CD4-positive, CD25-positive, alpha-beta regulatory T cell (primary cell): ENCODE results near the gene PIK3CA. TPM values are rescaled to one million over a fixed set of nuclear protein-coding genes. Genes with fewer than 3 reads are reported as not detected.

Source experiments
- ATAC-seq, 2 donors: fragments of 150-1000 bp; cut with Tn5 transposase; one replicate each; pipeline ENCODE4 v1.10.0; 2021; ENCODE audit warnings: low read depth in 2 of 2, moderate number of reproducible peaks in 2 of 2, moderate library complexity in 1 of 2
- DNase-seq, 3 donors: peaks; one replicate each; pipeline versions ENCODE4 v3.0.0 to v3.0.0-alpha.2; 2012 to 2022; ENCODE audit warnings: mixed read lengths in 1 of 3
- H3K27ac ChIP-seq: one replicate; pipeline ENCODE4 v1.7.0; 2013; ENCODE audit warnings: mild to moderate bottlenecking, low read length; ENCODE audit not compliant: insufficient read depth, poor library complexity, severe bottlenecking
- H3K27me3 ChIP-seq: one replicate; pipeline ENCODE4 v1.7.0; 2013; ENCODE audit warnings: low read length; ENCODE audit not compliant: control insufficient read depth, insufficient read depth
- H3K36me3 ChIP-seq: one replicate; pipeline ENCODE4 v1.7.0; 2013; ENCODE audit warnings: mild to moderate bottlenecking, low read length, moderate library complexity; ENCODE audit not compliant: control insufficient read depth, insufficient read depth
- H3K4me1 ChIP-seq: 2 replicates; pipeline ENCODE4 v1.7.0; 2013; ENCODE audit warnings: mild to moderate bottlenecking, low read length; ENCODE audit not compliant: insufficient read depth, control insufficient read depth, poor library complexity, severe bottlenecking
- H3K4me3 ChIP-seq: one replicate; pipeline ENCODE4 v1.7.0; 2013; ENCODE audit warnings: low read depth, mild to moderate bottlenecking, low read length, moderate library complexity
- H3K9me3 ChIP-seq, 2 experiments: 1 replicate in 1 of 2; 2 replicates in 1 of 2; pipeline ENCODE4 v1.7.0; 2013; ENCODE audit warnings: low read length in 2 of 2, mild to moderate bottlenecking in 1 of 2, moderate library complexity in 1 of 2; ENCODE audit not compliant: control insufficient read depth in 2 of 2
- H3K27ac Mint-ChIP-seq, 3 donors: one replicate each; pipeline ENCODE4 v1.8.0; 2020 to 2022; ENCODE audit warnings: mild to moderate bottlenecking in 3 of 3, mixed read lengths in 3 of 3, moderate library complexity in 2 of 3
- H3K27me3 Mint-ChIP-seq: one replicate; pipeline ENCODE4 v1.8.0; 2022; ENCODE audit warnings: mild to moderate bottlenecking, mixed read lengths
- H3K36me3 Mint-ChIP-seq: one replicate; pipeline ENCODE4 v1.8.0; 2020; ENCODE audit warnings: mixed read lengths
- H3K4me1 Mint-ChIP-seq, 4 donors: one replicate each; pipeline ENCODE4 v1.8.0; 2020 to 2022; ENCODE audit warnings: mixed read lengths in 4 of 4, mild to moderate bottlenecking in 1 of 4
- H3K4me3 Mint-ChIP-seq, 4 donors: one replicate each; pipeline ENCODE4 v1.8.0; 2020 to 2022; ENCODE audit warnings: mild to moderate bottlenecking in 4 of 4, mixed read lengths in 4 of 4, moderate library complexity in 3 of 4
- H3K9me3 Mint-ChIP-seq, 7 donors: one replicate each; pipeline ENCODE4 v1.8.0; 2020 to 2022; ENCODE audit warnings: mixed read lengths in 7 of 7, mild to moderate bottlenecking in 3 of 7, moderate library complexity in 2 of 7
- polyA plus RNA-seq, 4 donors: library from polyadenylated mRNA; unstranded; fragments of 300-500 nt; fragmentation: Illumina TruSeq; gene quantifications; one replicate each; pipeline ENCODE4 v1.2.3, GENCODE V29; 2021
- total RNA-seq: library from RNA; stranded (reverse); gene quantifications from one replicate; pipeline ENCODE4 v1.2.3, GENCODE V29; 2022

The PIK3CA gene
- total and polyA plus RNA-seq, 5 donors from 2014 or later: 15.8 to 38.0 (median 19.6) TPM

GRCh38 chr3:179182902-179183301 is 34.7 kb downstream of the PIK3CA start:
- Histone ChIP-seq H3K4me3 (no peak overlapping the region), H3K9me3 (no peaks in the 10 kb centered on the region), H3K27me3 (no peaks in the 10 kb centered on the region), H3K36me3 (no peaks in the 10 kb centered on the region), H3K4me1 (peaks cover 23% of the 10 kb centered on the region), H3K27ac (no peak overlapping the region)
- Mint-ChIP-seq H3K27me3 (no peaks in the 10 kb centered on the region), H3K27ac (no peak overlapping the region), H3K4me1 (peaks cover 18 to 55% (median 48%) of the 10 kb centered on the region in 4 donors), H3K4me3 (peak overlapping the region in 1 of 4 donors; percentile 2), H3K9me3 (no peaks in the 10 kb centered on the region), H3K36me3 (peaks cover 3% of the 10 kb centered on the region)
- no peak for DNase-seq
- no peak for ATAC-seq

GRCh38 chr3:179184826-179185225 is 36.7 kb downstream of the PIK3CA start:
- Histone ChIP-seq H3K36me3 (no peaks in the 10 kb centered on the region), H3K27me3 (no peaks in the 10 kb centered on the region), H3K9me3 (no peaks in the 10 kb centered on the region), H3K27ac (no peak overlapping the region), H3K4me1 (peaks cover 22% of the 10 kb centered on the region), H3K4me3 (no peak overlapping the region)
- Mint-ChIP-seq H3K27ac (peak overlapping the region in 1 of 3 donors; percentile 39), H3K27me3 (no peaks in the 10 kb centered on the region), H3K9me3 (no peaks in the 10 kb centered on the region), H3K4me3 (no peak overlapping the region), H3K36me3 (peaks cover 3% of the 10 kb centered on the region), H3K4me1 (peaks cover 18 to 66% (median 54%) of the 10 kb centered on the region in 4 donors)
- ATAC-seq (no peak), DNase-seq (no peak)

DNA sequence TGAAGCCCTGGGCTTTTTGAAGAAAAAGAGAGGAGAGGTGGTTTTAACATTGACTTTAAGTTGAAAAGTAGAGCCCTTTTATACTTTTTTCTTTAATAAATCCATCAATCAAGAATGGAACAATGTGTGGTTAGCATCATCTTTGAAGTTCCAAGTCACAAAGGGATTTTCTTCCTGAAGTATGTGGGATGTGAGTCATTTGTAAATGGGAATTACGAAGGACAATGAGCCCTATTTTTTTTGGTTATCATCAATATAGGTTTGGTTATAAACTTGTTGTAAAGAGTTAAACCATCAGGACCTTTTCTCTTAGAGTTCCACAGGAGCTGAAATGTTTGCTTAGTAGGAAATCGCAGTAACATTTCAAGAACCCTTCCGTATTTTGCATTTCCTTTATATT is 38.3 kb downstream of the PIK3CA start:
- Histone ChIP-seq H3K4me3 (no peak overlapping the region), H3K27me3 (no peaks in the 10 kb centered on the region), H3K4me1 (peaks cover 7% of the 10 kb centered on the region), H3K27ac (no peak overlapping the region), H3K9me3 (no peaks in the 10 kb centered on the region), H3K36me3 (no peaks in the 10 kb centered on the region)
- Mint-ChIP-seq H3K4me1 (peaks cover 26 to 81% (median 65%) of the 10 kb centered on the region in 4 donors), H3K9me3 (no peaks in the 10 kb centered on the region), H3K27me3 (no peaks in the 10 kb centered on the region), H3K36me3 (peaks cover 3% of the 10 kb centered on the region), H3K27ac (peak overlapping the region in 2 of 3 donors; percentile 29 to 41), H3K4me3 (no peak overlapping the region)
- ATAC-seq: no peak
- DNase-seq: no peak

DNA sequence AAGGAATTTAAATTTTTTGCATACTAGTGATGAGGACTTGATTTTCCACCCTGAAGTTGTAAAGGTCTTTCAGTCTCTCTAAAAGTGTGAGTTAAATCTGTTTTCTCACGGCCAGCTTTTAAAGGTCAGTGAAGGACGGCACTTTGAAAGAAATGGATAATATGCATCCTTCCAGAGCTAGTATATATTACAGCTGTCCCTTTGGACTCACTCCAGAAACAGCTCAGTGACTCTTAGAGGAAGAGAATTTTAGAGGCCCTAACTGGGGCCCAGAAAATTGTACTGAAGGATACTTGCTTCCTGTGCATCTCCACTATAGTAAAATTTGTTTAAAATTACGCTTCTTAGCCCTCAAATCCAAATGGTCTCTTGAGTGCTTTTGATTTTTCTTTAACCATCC is 41.6 kb downstream of the PIK3CA start:
- no peak overlapping the region for H3K27ac ChIP-seq
- Mint-ChIP-seq H3K9me3 (no peaks in the 10 kb centered on the region), H3K36me3 (peaks cover 3% of the 10 kb centered on the region), H3K4me1 (peaks cover 21 to 73% (median 59%) of the 10 kb centered on the region in 4 donors), H3K4me3 (no peak overlapping the region), H3K27ac (peak overlapping the region in 1 of 3 donors; percentile 10), H3K27me3 (no peaks in the 10 kb centered on the region)
- H3K9me3 ChIP-seq: no peaks in the 10 kb centered on the region
- ATAC-seq (no peak), DNase-seq (no peak)
- no peak overlapping the region for H3K4me3 ChIP-seq
- H3K4me1 ChIP-seq: peaks cover 7% of the 10 kb centered on the region
- H3K36me3 ChIP-seq: no peaks in the 10 kb centered on the region
- H3K27me3 ChIP-seq: no peaks in the 10 kb centered on the region

DNA sequence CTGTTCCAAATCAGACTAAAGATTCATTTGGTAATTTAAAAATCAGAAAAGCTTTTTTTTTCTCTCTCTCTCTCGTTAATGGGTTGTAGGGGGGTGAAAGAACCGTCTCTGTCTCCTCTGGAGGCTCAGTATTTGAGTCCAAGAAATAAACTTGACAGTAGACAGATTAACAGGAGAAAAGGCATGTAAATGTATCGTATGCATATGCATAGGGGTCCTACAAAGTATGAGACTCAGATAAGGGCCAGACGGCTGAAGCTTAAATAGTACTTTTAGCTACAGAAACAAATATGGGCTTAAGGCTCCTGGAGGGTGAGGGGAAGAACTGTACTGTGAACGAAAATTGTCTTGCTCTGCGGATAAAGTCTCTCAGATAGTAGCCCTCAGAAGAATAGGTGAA is 42.4 kb downstream of the PIK3CA start:
- Mint-ChIP-seq H3K4me1 (peaks cover 22 to 77% (median 60%) of the 10 kb centered on the region in 4 donors), H3K27ac (peak overlapping the region in 1 of 3 donors; percentile 10), H3K27me3 (no peaks in the 10 kb centered on the region), H3K9me3 (no peaks in the 10 kb centered on the region), H3K36me3 (peaks cover 3% of the 10 kb centered on the region), H3K4me3 (no peak overlapping the region)
- DNase-seq: no peak
- H3K4me3 ChIP-seq: no peak overlapping the region
- H3K9me3 ChIP-seq: no peaks in the 10 kb centered on the region
- no peaks in the 10 kb centered on the region for H3K36me3 ChIP-seq
- ATAC-seq: no peak
- H3K27me3 ChIP-seq: no peaks in the 10 kb centered on the region
- H3K4me1 ChIP-seq: peaks cover 14% of the 10 kb centered on the region
- no peak overlapping the region for H3K27ac ChIP-seq

- no peak overlapping the region for H3K27ac ChIP-seq
- H3K9me3 ChIP-seq: no peaks in the 10 kb centered on the region
- H3K36me3 ChIP-seq: no peaks in the 10 kb centered on the region
- no peak overlapping the region for H3K4me3 ChIP-seq
- Mint-ChIP-seq H3K4me1 (peaks cover 38 to 83% (median 65%) of the 10 kb centered on the region in 4 donors), H3K36me3 (no peaks in the 10 kb centered on the region), H3K27ac (peak overlapping the region in 2 of 3 donors; percentile 59 to 71), H3K4me3 (peak overlapping the region in 1 of 4 donors; percentile 44), H3K9me3 (no peaks in the 10 kb centered on the region), H3K27me3 (no peaks in the 10 kb centered on the region)
- no peak for ATAC-seq
- no peaks in the 10 kb centered on the region for H3K27me3 ChIP-seq
- peaks cover 26% of the 10 kb centered on the region for H3K4me1 ChIP-seq
- no peak for DNase-seq
Observed at GRCh38 chr3:179192542-179192941, 44.4 kb downstream of the PIK3CA start.

DNA sequence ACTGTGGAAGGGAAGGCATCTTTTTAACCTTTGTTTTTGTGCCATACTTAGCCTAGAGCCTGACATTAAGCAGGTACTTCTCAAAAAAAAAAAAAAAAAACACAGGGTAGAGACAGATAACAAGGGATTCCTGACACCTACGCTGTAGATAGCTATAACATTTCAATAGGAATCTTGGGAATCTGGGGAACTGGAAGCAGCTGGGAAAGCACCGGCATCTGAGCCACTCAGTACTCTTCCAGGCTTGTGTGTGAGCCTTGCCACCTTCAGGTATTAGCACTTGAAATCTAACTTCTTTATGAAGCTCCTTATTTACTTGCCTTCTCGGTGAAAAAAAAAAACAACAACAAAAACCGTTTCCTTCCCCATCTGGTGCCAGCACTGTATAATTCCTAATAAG is 46.8 kb downstream of the PIK3CA start:
- H3K4me3 Mint-ChIP-seq: peak overlapping the region in 1 of 4 donors; percentile 3

GRCh38 chr3:179196098-179196497 is 47.9 kb downstream of the PIK3CA start:
- ATAC-seq (peak; percentile 69), DNase-seq (peak in 2 of 3 donors; percentile 68 to 70)
- peak overlapping the region; percentile 60 for H3K4me3 ChIP-seq
- no peak overlapping the region for H3K27ac ChIP-seq
- H3K4me1 ChIP-seq: peaks cover 26% of the 10 kb centered on the region
- Mint-ChIP-seq H3K36me3 (peaks cover 12% of the 10 kb centered on the region), H3K4me3 (peak overlapping the region; percentile 5 to 67 (median 22)), H3K27ac (peak overlapping the region in 2 of 3 donors; percentile 67 to 86), H3K4me1 (peaks cover 47 to 72% (median 56%) of the 10 kb centered on the region in 4 donors), H3K9me3 (no peaks in the 10 kb centered on the region), H3K27me3 (no peaks in the 10 kb centered on the region)
- H3K27me3 ChIP-seq: no peaks in the 10 kb centered on the region
- H3K36me3 ChIP-seq: peaks cover 16% of the 10 kb centered on the region
- no peaks in the 10 kb centered on the region for H3K9me3 ChIP-seq

More for the DNA sequence above, 46.8 kb downstream of the PIK3CA start:
- peaks cover 5% of the 10 kb centered on the region for H3K36me3 Mint-ChIP-seq
- no peaks in the 10 kb centered on the region for H3K27me3 Mint-ChIP-seq
- no peak overlapping the region for H3K27ac ChIP-seq
- no peaks in the 10 kb centered on the region for H3K9me3 Mint-ChIP-seq
- peaks cover 6% of the 10 kb centered on the region for H3K36me3 ChIP-seq
- peaks cover 26% of the 10 kb centered on the region for H3K4me1 ChIP-seq
- DNase-seq: no peak
- no peak for ATAC-seq
- H3K27ac Mint-ChIP-seq: peak overlapping the region; percentile 29 to 91 (median 79)
- H3K27me3 ChIP-seq: no peaks in the 10 kb centered on the region
- no peaks in the 10 kb centered on the region for H3K9me3 ChIP-seq
- peaks cover 50 to 83% (median 66%) of the 10 kb centered on the region in 4 donors for H3K4me1 Mint-ChIP-seq
- no peak overlapping the region for H3K4me3 ChIP-seq
